Stimulated activated naive CD8-positive, alpha-beta T cell treated with anti-CD3 and anti-CD28 coated beads, Interleukin-15, Interleukin-2, amounts not matched to agents 100 U/mL and 50 U/mL, for 24 hours (primary cell): ENCODE measurements around the gene MAPK4.

ENCODE experiments used
- ATAC-seq: fragments of 150-1000 bp; cut with Tn5 transposase; one replicate; pipeline ENCODE4 v1.10.0; 2021
- DNase-seq: peaks from one replicate; pipeline ENCODE4 v3.0.0; 2021

The MAPK4 gene

GRCh38 chr18:50623694-50624352 lies 63.9 kb downstream of the MAPK4 start:
- DNase-seq (no peak), ATAC-seq (no peak)

- no peak for DNase-seq
- no peak for ATAC-seq
Observed at GRCh38 chr18:50624981-50625380, 65.1 kb downstream of the MAPK4 start.

GRCh38 chr18:50626317-50626716 lies 66.4 kb downstream of the MAPK4 start:
- ATAC-seq: no peak
- DNase-seq: no peak

- no peak for ATAC-seq
Observed at GRCh38 chr18:50627594-50628532, 68.0 kb downstream of the MAPK4 start.

GRCh38 chr18:50628533-50628905 lies 68.6 kb downstream of the MAPK4 start:
- no peak for DNase-seq
- ATAC-seq: no peak

More at GRCh38 chr18:50627594-50628532, 68.0 kb downstream of the MAPK4 start:
- no peak for DNase-seq

GRCh38 chr18:50629148-50629631 lies 69.3 kb downstream of the MAPK4 start:
- no peak for DNase-seq
- ATAC-seq: no peak

GRCh38 chr18:50630895-50631294 lies 71.0 kb downstream of the MAPK4 start:
- no peak for ATAC-seq
- no peak for DNase-seq

- no peak for ATAC-seq
- DNase-seq: no peak
Observed at GRCh38 chr18:50632895-50633515, 73.1 kb downstream of the MAPK4 start.

- DNase-seq (no peak), ATAC-seq (no peak)
Observed at GRCh38 chr18:50633992-50634391, 74.1 kb downstream of the MAPK4 start.

- DNase-seq: no peak
Observed at GRCh38 chr18:50636366-50637057, 76.6 kb downstream of the MAPK4 start.

GRCh38 chr18:50638016-50638883 lies 78.4 kb downstream of the MAPK4 start:
- ATAC-seq (no peak), DNase-seq (no peak)

More at GRCh38 chr18:50636366-50637057, 76.6 kb downstream of the MAPK4 start:
- no peak for ATAC-seq

GRCh38 chr18:50638884-50639420 lies 79.1 kb downstream of the MAPK4 start:
- DNase-seq: no peak
- no peak for ATAC-seq

- ATAC-seq (no peak), DNase-seq (no peak)
Observed at GRCh38 chr18:50639711-50640110, 79.8 kb downstream of the MAPK4 start.

- DNase-seq (no peak), ATAC-seq (no peak)
Observed at GRCh38 chr18:50642439-50642838, 82.6 kb downstream of the MAPK4 start.

- ATAC-seq (no peak), DNase-seq (no peak)
Observed at GRCh38 chr18:50644146-50644545, 84.3 kb downstream of the MAPK4 start.

GRCh38 chr18:50644807-50645206 lies 84.9 kb downstream of the MAPK4 start:
- no peak for ATAC-seq
- no peak for DNase-seq

- DNase-seq (no peak), ATAC-seq (no peak)
Observed at GRCh38 chr18:50647237-50647636, 87.3 kb downstream of the MAPK4 start.

GRCh38 chr18:50647792-50648191 lies 87.9 kb downstream of the MAPK4 start:
- ATAC-seq (no peak), DNase-seq (no peak)

GRCh38 chr18:50649821-50650220 lies 89.9 kb downstream of the MAPK4 start:
- DNase-seq: no peak
- no peak for ATAC-seq

GRCh38 chr18:50651334-50651733 lies 91.4 kb downstream of the MAPK4 start:
- DNase-seq (no peak), ATAC-seq (no peak)
